ENCODE data around the gene ARGLU1.

GRCh38 chr13:106561551-106562170 is 6.3 kb downstream of the ARGLU1 start:
- TF ChIP-seq EZH2 (IDR thresholded peaks at IDR 0.05) (no peak), POLR2AphosphoS5 (IDR thresholded peaks at IDR 0.05; ENCODE audit: borderline replicate concordance, low read depth, low read length) (no peak), FOXP2 (optimal IDR thresholded peaks at IDR 0.05; ENCODE audit: control extremely low read depth, extremely low read length, insufficient read depth) (no peak)

All from SK-N-MC (cell line).